ENCODE measurements around the gene PLCXD3. TPM values are rescaled to one million over a fixed set of nuclear protein-coding genes. Genes with fewer than 3 reads are reported as not detected.

Gene PLCXD3
- total and polyA plus RNA-seq, 10 of the 15 experiments (the other 5 are each of a cell fraction or from before 2014, with no cell fraction given): not detected

DNA sequence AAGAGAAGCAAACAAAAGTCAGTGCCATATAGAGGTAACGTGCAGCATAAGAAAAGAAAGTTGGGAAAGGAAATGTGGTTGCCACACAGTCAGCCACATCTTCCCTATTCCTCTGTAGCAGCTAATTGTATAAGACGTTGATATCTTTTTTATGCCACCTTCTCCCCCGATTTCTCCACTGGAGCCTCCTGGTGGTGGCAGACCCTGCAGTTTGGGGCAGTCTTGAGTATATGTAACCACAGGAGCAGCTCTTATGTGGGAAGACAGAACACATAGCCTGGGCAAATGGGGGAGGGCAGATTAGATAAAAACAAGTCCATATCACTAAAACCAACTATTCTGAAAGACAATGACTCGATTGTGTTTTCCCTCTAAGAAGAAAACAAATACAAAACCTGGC, 99.7 kb downstream of the PLCXD3 start:
- in situ Hi-C loops (cut with MboI): no loop called here
- Histone ChIP-seq H3K9me3 (replicated peaks; ENCODE audit: control insufficient read depth, insufficient read depth, low read length) (no peaks in the 10 kb centered on the region), H3K27me3 (replicated peaks in 1 of 2; ENCODE audit: control insufficient read depth in 2 of 2, insufficient read depth in 2 of 2, low read length in 1 of 2) (no peaks in the 10 kb centered on the region), H3K36me3 (ENCODE audit: control insufficient read depth in 2 of 2, insufficient read depth in 2 of 2, low read length in 1 of 2) (no peaks in the 10 kb centered on the region), H3K4me2 (ENCODE audit: control insufficient read depth, insufficient read depth) (no peak overlapping the region), H3K27ac (ENCODE audit: control insufficient read depth, insufficient read depth) (no peak overlapping the region), H4K20me1 (ENCODE audit: control insufficient read depth, insufficient read depth) (no peaks in the 10 kb centered on the region), H3K4me3 (no peak overlapping the region), H2AFZ (ENCODE audit: control insufficient read depth, low read depth, low read length) (no peak overlapping the region), H3K79me2 (ENCODE audit: control insufficient read depth, insufficient read depth, low read length) (no peaks in the 10 kb centered on the region), H3K9ac (ENCODE audit: control insufficient read depth, insufficient read depth, low read length) (no peak overlapping the region), H3K4me1 (ENCODE audit: control insufficient read depth, insufficient read depth, low read length) (no peaks in the 10 kb centered on the region)
- SMC1A ChIA-PET (ENCODE audit: uncharacterized antibody, unreplicated experiment): no interaction called here
- BruUV-seq (replicated peaks): no TSS peak
- intact Hi-C loops (cut with micrococcal nuclease; ENCODE audit: unreplicated experiment): no loop called here
- TF ChIP-seq, protein P1, sequence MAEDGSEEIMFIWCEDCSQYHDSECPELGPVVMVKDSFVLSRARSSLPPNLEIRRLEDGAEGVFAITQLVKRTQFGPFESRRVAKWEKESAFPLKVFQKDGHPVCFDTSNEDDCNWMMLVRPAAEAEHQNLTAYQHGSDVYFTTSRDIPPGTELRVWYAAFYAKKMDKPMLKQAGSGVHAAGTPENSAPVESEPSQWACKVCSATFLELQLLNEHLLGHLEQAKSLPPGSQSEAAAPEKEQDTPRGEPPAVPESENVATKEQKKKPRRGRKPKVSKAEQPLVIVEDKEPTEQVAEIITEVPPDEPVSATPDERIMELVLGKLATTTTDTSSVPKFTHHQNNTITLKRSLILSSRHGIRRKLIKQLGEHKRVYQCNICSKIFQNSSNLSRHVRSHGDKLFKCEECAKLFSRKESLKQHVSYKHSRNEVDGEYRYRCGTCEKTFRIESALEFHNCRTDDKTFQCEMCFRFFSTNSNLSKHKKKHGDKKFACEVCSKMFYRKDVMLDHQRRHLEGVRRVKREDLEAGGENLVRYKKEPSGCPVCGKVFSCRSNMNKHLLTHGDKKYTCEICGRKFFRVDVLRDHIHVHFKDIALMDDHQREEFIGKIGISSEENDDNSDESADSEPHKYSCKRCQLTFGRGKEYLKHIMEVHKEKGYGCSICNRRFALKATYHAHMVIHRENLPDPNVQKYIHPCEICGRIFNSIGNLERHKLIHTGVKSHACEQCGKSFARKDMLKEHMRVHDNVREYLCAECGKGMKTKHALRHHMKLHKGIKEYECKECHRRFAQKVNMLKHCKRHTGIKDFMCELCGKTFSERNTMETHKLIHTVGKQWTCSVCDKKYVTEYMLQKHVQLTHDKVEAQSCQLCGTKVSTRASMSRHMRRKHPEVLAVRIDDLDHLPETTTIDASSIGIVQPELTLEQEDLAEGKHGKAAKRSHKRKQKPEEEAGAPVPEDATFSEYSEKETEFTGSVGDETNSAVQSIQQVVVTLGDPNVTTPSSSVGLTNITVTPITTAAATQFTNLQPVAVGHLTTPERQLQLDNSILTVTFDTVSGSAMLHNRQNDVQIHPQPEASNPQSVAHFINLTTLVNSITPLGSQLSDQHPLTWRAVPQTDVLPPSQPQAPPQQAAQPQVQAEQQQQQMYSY (CRISPR knock-in tag; IDR thresholded peaks at IDR 0.05): no peak
- TF ChIP-seq TAF1 (IDR thresholded peaks at IDR 0.05; ENCODE audit: borderline replicate concordance, low read depth, low read length) (no peak), ZBED1 (IDR thresholded peaks at IDR 0.05; ENCODE audit: borderline replicate concordance) (no peak)
- TF ChIP-seq, protein P2, sequence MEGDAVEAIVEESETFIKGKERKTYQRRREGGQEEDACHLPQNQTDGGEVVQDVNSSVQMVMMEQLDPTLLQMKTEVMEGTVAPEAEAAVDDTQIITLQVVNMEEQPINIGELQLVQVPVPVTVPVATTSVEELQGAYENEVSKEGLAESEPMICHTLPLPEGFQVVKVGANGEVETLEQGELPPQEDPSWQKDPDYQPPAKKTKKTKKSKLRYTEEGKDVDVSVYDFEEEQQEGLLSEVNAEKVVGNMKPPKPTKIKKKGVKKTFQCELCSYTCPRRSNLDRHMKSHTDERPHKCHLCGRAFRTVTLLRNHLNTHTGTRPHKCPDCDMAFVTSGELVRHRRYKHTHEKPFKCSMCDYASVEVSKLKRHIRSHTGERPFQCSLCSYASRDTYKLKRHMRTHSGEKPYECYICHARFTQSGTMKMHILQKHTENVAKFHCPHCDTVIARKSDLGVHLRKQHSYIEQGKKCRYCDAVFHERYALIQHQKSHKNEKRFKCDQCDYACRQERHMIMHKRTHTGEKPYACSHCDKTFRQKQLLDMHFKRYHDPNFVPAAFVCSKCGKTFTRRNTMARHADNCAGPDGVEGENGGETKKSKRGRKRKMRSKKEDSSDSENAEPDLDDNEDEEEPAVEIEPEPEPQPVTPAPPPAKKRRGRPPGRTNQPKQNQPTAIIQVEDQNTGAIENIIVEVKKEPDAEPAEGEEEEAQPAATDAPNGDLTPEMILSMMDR (IDR thresholded peaks at IDR 0.05 in 2 of 3, conservative IDR thresholded peaks at IDR 0.05 in 1 of 3; ENCODE audit: control insufficient read depth in 2 of 3, extremely low read depth in 1 of 3, insufficient read depth in 1 of 3, low read depth in 3 of 3, low read length in 3 of 3): 0 out of 6 replicates have a peak, but pooled peaks of 2 of the 3 experiments have one; percentile 2 to 4
- CTCF ChIA-PET: interaction anchor here (0.8 to 0.9 kb wide), 2 partner anchors 18 to 507 kb away, joined by 3 read pairs; no protein-coding TSS in a partner anchor
- RAD21 ChIA-PET (ENCODE audit: unreplicated experiment): interaction anchor here (1.2 kb wide), 1 partner anchor 14 kb away, joined by 3 read pairs; no protein-coding TSS in a partner anchor
- 1% methylated on average over 4 of the region's 4 CpGs for WGBS (ENCODE audit: insufficient coverage, insufficient replicate concordance, low lambda C conversion rate, missing lambda C conversion rate)
- POLR2A ChIA-PET: no interaction called here
- ATAC-seq: no peak
- no peak for FAIRE-seq
- DNase-seq (ENCODE audit: low read depth, low spot score): no peak
